Immature natural killer cell (primary cell): ENCODE measurements around the gene SCGN. TPM values are rescaled to one million over a fixed set of nuclear protein-coding genes. Genes with fewer than 3 reads are reported as not detected.

Experiments used
- DNase-seq, 3 donors: peaks; one replicate each; pipeline ENCODE4 v3.0.0; 2022; ENCODE audit warnings: mixed read lengths in 1 of 3
- H3K27ac Mint-ChIP-seq, 6 donors: one replicate each; pipeline ENCODE4 v1.8.0; 2020; ENCODE audit warnings: mixed read lengths in 6 of 6, mild to moderate bottlenecking in 5 of 6, inconsistent platforms in 4 of 6, moderate library complexity in 3 of 6
- H3K27me3 Mint-ChIP-seq, 3 donors: one replicate each; pipeline ENCODE4 v1.8.0; 2020 to 2021; ENCODE audit warnings: low read depth in 3 of 3, mild to moderate bottlenecking in 3 of 3, mixed read lengths in 3 of 3, moderate library complexity in 3 of 3, inconsistent platforms in 1 of 3
- H3K36me3 Mint-ChIP-seq, 3 donors: one replicate each; pipeline ENCODE4 v1.8.0; 2020; ENCODE audit warnings: mixed read lengths in 3 of 3, inconsistent platforms in 2 of 3, mild to moderate bottlenecking in 2 of 3
- H3K4me1 Mint-ChIP-seq, 2 donors: one replicate each; pipeline ENCODE4 v1.8.0; 2020; ENCODE audit warnings: inconsistent platforms in 2 of 2, mild to moderate bottlenecking in 2 of 2, mixed read lengths in 2 of 2, moderate library complexity in 1 of 2
- H3K4me3 Mint-ChIP-seq, 5 donors: one replicate each; pipeline ENCODE4 v1.8.0; 2020; ENCODE audit warnings: mild to moderate bottlenecking in 5 of 5, mixed read lengths in 5 of 5, inconsistent platforms in 3 of 5, moderate library complexity in 3 of 5
- H3K9me3 Mint-ChIP-seq, 6 donors: one replicate each; pipeline ENCODE4 v1.8.0; 2020; ENCODE audit warnings: mild to moderate bottlenecking in 6 of 6, mixed read lengths in 6 of 6, inconsistent platforms in 4 of 6, moderate library complexity in 3 of 6
- polyA plus RNA-seq, 3 donors: library from polyadenylated mRNA; unstranded; fragments of 300-500 nt; fragmentation: Illumina TruSeq; gene quantifications; one replicate each; pipeline ENCODE4 v1.2.3, GENCODE V29; 2021

The SCGN gene
- polyA plus RNA-seq, 3 donors from 2014 or later, result not detected

DNA sequence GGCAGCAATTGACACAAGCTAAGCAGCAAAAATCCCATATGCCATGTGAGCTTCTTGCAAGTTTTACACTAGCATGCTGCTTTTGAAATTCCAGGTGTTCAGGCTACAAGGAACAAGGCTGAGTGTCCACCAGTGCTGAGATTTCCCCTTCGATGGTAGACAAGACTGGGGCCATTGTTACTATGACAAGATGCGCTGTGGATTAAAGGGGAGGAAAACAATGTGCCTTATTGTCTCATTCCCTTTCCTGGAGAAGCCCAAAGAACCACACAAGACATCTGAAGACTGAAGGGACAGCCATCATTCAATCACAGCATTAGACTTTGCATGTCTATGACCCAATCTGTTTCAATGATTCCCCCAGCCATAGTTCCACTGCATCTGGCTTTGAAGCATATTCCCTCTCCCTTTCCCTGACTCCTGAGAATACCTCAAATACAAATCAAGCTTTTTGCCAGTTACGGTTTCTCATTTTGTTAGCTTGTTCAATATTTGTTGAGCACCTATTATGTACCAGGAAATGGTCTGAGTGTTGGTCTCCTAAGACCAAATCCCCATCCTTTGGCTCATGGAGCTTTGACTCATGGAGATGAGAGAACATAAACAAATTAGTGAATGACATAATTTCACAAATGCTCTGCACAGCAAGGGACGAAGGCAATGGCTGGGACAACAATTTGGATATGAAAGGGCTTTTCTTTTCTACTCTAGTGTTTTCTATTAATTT is 23.4 kb upstream of the SCGN start:
- no peaks in the 10 kb centered on the region for H3K36me3 Mint-ChIP-seq
- H3K9me3 Mint-ChIP-seq, result no peaks in the 10 kb centered on the region
- peaks cover 0 to 20% (median 1%) of the 10 kb centered on the region in 3 donors for H3K27me3 Mint-ChIP-seq
- DNase-seq, result no peak
- H3K27ac Mint-ChIP-seq, result no peak overlapping the region
- H3K4me3 Mint-ChIP-seq, result no peak overlapping the region
- no peaks in the 10 kb centered on the region for H3K4me1 Mint-ChIP-seq

DNA sequence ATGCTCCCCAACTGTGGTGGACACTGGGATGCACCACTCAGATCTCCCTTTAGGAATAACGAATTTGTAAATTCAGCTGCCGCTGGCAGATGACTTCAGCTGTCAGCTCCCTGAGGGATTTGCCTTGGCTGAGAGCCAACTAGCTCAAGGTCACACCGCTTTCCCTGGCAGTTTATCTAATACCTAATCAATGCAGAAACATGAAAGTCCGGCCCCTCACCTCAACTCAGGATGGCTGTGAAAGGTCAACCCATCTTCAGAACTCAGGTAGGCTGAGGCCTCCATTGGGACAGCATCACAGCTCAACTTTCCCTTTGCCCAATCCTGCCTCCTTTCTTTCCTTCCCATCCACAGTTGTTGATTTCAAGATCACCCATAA is 22.8 kb upstream of the SCGN start:
- Mint-ChIP-seq H3K27ac (no peak overlapping the region), H3K4me3 (no peak overlapping the region), H3K27me3 (peaks cover 0 to 20% (median 0%) of the 10 kb centered on the region in 3 donors), H3K36me3 (no peaks in the 10 kb centered on the region), H3K9me3 (no peaks in the 10 kb centered on the region), H3K4me1 (no peaks in the 10 kb centered on the region)
- DNase-seq, result no peak

DNA sequence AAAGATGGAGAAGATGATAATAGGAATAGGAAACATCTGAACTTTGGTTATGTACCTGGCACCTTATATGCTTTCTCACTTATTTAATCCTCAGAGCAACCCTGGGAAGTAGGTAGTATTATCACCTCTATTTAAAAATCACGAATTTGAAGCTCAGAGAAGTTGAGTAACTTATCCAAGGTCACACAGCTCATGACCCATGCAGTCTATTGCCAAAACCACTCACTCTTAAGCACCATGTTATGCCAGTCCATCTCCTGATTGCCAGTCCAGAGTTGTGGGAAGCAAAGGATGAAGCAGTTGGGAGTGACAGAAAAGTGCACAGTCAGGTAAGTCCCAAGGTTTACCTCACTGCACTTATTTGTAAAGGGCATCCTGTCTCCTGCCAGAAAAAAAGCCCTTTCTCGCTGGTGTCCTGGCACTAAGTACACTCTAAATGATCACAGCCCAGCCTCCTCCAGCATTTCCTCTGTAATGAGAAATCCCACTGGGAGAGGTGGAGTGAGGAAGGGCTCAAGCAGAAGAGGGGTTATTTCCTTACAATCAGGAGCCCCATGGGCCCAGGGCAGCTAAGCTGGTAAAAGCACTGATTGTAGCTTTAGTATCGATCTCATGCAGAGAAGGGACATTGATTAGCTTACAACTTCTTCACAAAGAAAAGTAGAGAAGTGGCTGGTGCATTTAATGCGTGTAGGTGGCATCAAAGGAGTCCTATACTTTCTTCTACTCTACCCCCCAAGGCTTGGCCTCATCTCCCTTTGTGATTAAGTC is 21.3 kb upstream of the SCGN start:
- Mint-ChIP-seq H3K4me1 (no peaks in the 10 kb centered on the region), H3K27ac (no peak overlapping the region), H3K4me3 (no peak overlapping the region), H3K36me3 (no peaks in the 10 kb centered on the region), H3K9me3 (no peaks in the 10 kb centered on the region), H3K27me3 (peaks cover 2 to 15% (median 4%) of the 10 kb centered on the region in 3 donors)
- no peak for DNase-seq

DNA sequence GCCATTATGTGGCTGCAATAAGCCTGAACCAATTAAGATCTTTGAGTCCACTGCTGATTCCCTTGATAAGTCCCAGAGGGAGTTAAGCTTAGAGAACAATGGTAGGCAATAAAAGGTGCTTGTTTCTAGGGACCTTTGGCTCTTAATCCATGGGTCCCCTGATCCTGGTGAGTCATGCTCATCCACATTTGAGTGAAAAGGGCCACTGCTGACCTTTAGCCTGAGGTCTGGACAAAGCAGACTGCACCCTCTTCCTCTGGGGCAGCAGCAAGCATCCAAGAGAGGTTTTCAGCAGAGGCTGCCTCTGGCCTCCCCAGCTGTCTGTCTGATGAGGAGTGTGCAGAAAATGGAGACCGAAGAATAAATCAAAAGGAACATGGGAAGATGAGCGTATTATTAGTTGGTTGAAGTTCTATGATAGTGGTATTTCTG is 16.1 kb upstream of the SCGN start:
- no peak overlapping the region for H3K27ac Mint-ChIP-seq
- no peak for DNase-seq
- H3K36me3 Mint-ChIP-seq, result no peaks in the 10 kb centered on the region
- no peaks in the 10 kb centered on the region for H3K4me1 Mint-ChIP-seq
- no peak overlapping the region for H3K4me3 Mint-ChIP-seq
- peaks cover 2 to 17% (median 4%) of the 10 kb centered on the region in 3 donors for H3K27me3 Mint-ChIP-seq
- H3K9me3 Mint-ChIP-seq, result no peaks in the 10 kb centered on the region

DNA sequence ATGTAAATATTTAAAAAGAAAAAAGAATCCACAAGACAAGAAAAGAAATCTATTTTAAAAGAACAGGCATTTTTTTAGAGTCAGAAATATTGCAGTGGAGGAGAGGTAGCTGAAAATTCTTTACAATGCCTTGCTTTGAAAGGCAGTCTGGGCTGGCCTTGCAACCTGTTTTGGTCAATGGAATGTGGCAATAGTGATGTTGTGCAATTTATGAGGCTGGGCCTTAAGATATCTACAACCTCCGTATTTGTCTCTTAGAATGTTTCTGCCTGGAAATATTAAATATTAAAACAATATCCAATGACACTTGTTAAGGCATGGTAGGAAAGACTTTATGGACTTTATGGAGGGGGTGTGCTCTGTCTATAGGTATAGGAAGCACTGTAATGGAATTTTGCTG is 14.8 kb upstream of the SCGN start:
- peaks cover 2 to 14% (median 4%) of the 10 kb centered on the region in 3 donors for H3K27me3 Mint-ChIP-seq
- H3K9me3 Mint-ChIP-seq, result no peaks in the 10 kb centered on the region
- no peaks in the 10 kb centered on the region for H3K4me1 Mint-ChIP-seq
- no peaks in the 10 kb centered on the region for H3K36me3 Mint-ChIP-seq
- H3K4me3 Mint-ChIP-seq, result no peak overlapping the region
- no peak for DNase-seq
- no peak overlapping the region for H3K27ac Mint-ChIP-seq

DNA sequence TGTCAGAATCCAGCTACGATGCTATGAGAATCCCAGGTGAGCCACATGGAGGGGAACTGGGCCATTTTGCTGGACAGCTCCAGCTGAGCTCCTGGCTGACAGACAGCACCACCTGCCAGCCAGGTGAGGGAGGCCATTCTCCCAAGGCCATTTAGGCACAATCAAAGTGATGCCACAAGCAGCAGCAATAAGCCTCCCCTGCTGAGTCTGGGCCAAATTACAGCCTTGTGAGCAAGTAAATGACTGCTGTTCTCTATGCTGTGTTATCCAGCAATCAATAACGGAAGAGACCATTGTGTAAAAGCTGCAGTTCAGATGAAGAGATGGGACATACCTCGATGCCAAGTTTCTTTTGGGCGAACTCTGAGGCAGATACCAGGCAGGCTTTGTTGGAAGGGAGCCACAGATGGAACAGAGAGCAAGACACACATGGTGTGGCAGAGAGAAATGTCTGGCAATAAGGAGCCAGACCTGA is 14.0 kb upstream of the SCGN start:
- Mint-ChIP-seq H3K27ac (no peak overlapping the region), H3K4me1 (no peaks in the 10 kb centered on the region), H3K9me3 (no peaks in the 10 kb centered on the region), H3K27me3 (peaks cover 2 to 11% (median 4%) of the 10 kb centered on the region in 3 donors), H3K36me3 (no peaks in the 10 kb centered on the region), H3K4me3 (no peak overlapping the region)
- DNase-seq, result no peak

DNA sequence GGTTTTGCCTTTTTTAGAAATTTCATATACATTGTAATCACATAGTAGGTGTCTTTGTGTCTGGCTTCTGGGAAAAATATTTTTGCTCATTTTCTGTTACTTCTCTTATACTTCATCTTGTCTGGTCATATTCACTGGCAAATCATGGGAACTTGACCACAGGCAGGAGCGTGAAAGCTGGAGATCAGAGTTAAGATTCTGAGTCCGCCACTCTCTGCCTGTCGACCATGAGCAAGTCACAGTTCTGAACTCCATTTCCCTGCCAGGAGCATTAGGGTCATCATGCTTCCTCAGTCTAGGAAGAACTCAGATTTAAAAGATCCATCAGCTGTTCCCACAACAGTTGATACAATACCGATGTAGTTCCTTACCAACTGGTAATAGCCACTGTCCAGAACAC is 12.4 kb upstream of the SCGN start:
- Mint-ChIP-seq H3K36me3 (no peaks in the 10 kb centered on the region), H3K4me1 (no peaks in the 10 kb centered on the region), H3K27ac (no peak overlapping the region), H3K9me3 (peaks cover 0 to 3% (median 0%) of the 10 kb centered on the region in 6 donors), H3K4me3 (no peak overlapping the region), H3K27me3 (peaks cover 3 to 10% (median 6%) of the 10 kb centered on the region in 3 donors)
- no peak for DNase-seq

DNA sequence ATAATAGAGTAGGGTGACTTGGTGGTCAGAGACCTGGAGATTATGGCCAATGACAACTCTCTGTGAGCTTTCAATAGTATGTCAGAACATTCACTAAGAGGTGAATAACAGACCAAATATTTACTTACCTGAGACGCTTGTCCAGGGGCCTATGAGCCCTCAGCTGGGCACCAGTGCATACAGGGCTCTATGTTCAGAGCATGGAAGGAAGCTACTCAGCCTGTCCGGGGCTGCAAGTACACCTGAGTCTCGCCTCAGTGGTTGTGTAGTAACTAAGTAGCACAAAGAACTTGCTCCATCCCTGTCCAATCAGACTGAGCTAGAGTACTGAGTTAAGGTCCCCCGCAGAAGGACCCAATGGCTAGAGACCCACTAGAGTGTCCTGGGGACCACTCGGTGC is 11.6 kb upstream of the SCGN start:
- Mint-ChIP-seq H3K27me3 (peaks cover 2 to 10% (median 5%) of the 10 kb centered on the region in 3 donors), H3K9me3 (peaks cover 0 to 3% (median 0%) of the 10 kb centered on the region in 6 donors), H3K4me1 (no peaks in the 10 kb centered on the region), H3K4me3 (no peak overlapping the region), H3K27ac (no peak overlapping the region), H3K36me3 (no peaks in the 10 kb centered on the region)
- DNase-seq, result no peak

DNA sequence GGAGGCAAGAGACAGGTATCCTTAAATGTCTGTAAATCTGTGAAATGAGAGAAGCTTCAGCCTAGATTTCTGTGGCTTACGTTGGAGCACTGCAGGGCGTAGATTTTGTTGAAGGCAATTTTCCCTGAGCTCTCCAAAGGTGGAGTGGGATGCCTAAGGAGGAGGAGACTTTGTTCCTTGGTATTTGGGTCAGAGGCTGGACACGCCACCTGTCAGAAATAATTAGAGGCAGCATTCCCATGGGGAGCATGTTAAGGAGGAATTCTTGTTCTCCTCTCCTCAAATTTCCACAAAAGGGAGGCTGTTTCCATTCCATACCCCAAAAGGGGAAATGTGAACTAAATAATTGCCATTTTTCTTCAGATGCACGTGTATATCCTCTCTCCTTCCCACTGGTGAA is 11.1 kb upstream of the SCGN start:
- Mint-ChIP-seq H3K27ac (no peak overlapping the region), H3K9me3 (peaks cover 0 to 3% (median 0%) of the 10 kb centered on the region in 6 donors), H3K27me3 (peaks cover 3 to 13% (median 4%) of the 10 kb centered on the region in 3 donors), H3K4me1 (no peaks in the 10 kb centered on the region), H3K4me3 (no peak overlapping the region), H3K36me3 (no peaks in the 10 kb centered on the region)
- DNase-seq, result no peak

DNA sequence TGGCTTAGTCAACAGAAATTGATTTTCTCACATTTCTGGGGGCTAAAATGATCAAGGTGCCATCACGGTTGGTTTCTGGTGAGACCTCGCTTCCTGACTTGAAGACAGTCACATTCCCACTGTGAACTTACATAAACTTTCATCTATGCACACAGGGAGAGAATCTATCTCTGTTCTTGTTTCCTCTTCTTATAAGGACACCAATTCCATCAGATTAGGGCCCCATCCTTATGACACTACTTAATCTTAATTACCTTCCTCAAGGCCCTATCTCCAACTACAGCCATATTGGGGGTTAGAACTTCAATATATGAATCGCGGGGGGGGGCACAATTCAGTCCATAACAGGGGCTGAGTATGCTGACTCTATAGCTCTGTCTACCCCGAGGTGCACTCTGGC is 10.6 kb upstream of the SCGN start:
- Mint-ChIP-seq H3K4me1 (no peaks in the 10 kb centered on the region), H3K36me3 (no peaks in the 10 kb centered on the region), H3K4me3 (no peak overlapping the region)

DNA sequence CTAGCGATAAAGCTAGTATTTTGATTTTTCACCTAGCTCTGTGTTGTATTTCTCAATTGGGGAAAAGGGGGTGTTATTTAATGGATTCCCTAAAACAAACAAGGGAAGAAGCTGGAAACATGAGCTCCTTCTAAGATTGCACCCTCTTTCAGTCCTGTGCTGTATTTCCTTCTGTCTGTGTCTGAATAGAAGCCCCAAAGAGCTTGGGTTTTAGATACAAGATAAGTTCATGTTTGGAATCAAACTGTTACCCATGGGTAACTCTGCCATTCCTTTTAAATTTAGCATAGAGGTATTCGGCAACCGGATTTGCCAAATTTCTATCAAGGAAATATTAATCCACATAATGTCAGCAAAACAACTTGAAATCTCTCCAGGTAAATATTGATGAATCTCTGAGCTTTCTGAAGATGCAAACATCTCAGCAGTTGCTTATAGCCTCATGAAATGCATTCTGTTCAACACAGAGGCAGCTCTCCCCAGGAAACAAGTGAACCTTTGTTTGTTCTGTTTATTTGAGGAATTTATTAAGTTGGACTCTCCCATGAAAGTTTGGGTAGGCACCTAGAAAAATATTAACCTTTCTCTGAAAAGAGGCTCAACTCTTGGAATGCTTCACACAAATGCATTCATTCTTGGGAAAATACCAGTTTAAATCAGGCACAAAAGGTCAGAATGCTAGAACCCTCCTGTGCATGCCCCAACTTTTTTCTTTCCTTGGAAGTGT is 9.9 kb upstream of the SCGN start:
- Mint-ChIP-seq H3K9me3 (peaks cover 0 to 3% (median 0%) of the 10 kb centered on the region in 6 donors), H3K27me3 (peaks cover 4 to 18% (median 4%) of the 10 kb centered on the region in 3 donors), H3K4me1 (no peaks in the 10 kb centered on the region)

More for the DNA sequence above, 10.6 kb upstream of the SCGN start:
- Mint-ChIP-seq H3K27me3 (peaks cover 3 to 18% (median 4%) of the 10 kb centered on the region in 3 donors), H3K27ac (no peak overlapping the region), H3K9me3 (peaks cover 0 to 3% (median 0%) of the 10 kb centered on the region in 6 donors)
- no peak for DNase-seq

DNA sequence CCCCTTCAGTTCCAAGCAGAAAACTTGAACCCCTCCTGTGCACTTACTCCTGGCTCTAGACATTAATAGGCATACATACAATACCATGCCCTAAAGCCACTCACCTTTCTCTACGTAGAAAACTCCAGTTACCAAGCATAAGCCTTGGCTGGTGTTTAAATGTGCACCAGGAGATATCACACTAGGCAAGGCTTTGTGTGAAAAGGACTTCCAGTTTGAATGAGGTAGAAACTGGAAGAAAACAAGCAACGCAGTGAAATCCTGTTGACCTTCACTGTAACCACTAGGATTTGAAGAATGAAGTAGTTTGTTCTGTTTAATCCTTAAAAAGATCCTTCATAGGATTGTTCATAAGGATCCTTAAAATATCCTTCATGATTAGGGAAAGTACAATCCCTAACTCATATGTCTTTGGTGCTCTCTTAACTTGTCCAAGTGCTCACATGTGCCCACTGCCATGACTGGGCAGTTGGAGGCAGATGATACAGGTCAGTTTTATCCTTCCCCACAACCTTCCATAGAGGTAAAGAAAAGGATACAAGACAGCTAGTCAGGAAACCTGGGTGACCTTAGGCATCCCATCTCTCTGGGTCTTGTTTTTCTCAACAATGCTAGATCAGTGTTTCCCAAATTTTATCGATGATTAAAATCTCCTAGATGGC is 9.2 kb upstream of the SCGN start:
- Mint-ChIP-seq H3K27ac (no peak overlapping the region), H3K4me3 (no peak overlapping the region), H3K9me3 (peaks cover 0 to 3% (median 0%) of the 10 kb centered on the region in 6 donors), H3K36me3 (no peaks in the 10 kb centered on the region), H3K27me3 (peaks cover 4 to 16% (median 4%) of the 10 kb centered on the region in 3 donors), H3K4me1 (no peaks in the 10 kb centered on the region)
- no peak for DNase-seq

More for the DNA sequence above, 9.9 kb upstream of the SCGN start:
- no peak overlapping the region for H3K4me3 Mint-ChIP-seq
- H3K27ac Mint-ChIP-seq, result no peak overlapping the region
- H3K36me3 Mint-ChIP-seq, result no peaks in the 10 kb centered on the region
- DNase-seq, result no peak

DNA sequence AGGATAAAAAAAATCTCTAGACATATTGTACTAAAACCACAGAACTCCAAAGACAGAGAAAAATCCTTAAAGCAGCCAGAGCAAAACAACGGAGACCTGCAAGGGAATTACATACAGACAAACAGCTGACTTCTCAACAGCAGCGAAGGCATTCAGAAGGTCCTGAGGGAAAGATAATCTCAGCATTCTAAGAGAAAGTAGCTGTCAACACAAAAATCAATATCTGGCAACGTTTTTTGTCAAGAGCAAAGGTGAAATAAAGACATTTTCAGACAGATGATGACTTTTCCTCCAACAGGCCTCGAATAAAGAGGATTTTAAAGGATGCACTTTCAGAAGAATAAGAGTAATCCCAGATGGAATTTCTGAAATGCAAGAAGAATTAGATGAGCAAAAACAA is 6.1 kb upstream of the SCGN start:
- Mint-ChIP-seq H3K9me3 (peaks cover 0 to 3% (median 0%) of the 10 kb centered on the region in 6 donors), H3K4me3 (no peak overlapping the region), H3K36me3 (no peaks in the 10 kb centered on the region), H3K27me3 (peaks cover 4 to 16% (median 13%) of the 10 kb centered on the region in 3 donors), H3K27ac (no peak overlapping the region), H3K4me1 (no peaks in the 10 kb centered on the region)
- DNase-seq, result no peak
